C4-2B (cell line): ENCODE measurements around the gene PIK3C2G.
"Not testable (repeated sequence)": the region's sequence is repeated elsewhere in the genome, so short reads cannot be mapped to it uniquely, and the experiment has no call there.

ENCODE experiments used
- H3K27ac ChIP-seq: fragments of 450-650 bp; 2 replicates; pipeline ENCODE4 v1.5.1; 2017
- ZFX ChIP-seq: fragments of 450-650 bp; IDR thresholded peaks from 2 replicates; pipeline ENCODE4 v1.6.1; 2017
- TF ChIP-seq, protein P1 (sequence below): fragments of 450-650 bp; conservative IDR thresholded peaks from 2 replicates; pipeline ENCODE4 v1.5.1; 2017; ENCODE audit warnings: mild to moderate bottlenecking

Gene PIK3C2G

DNA sequence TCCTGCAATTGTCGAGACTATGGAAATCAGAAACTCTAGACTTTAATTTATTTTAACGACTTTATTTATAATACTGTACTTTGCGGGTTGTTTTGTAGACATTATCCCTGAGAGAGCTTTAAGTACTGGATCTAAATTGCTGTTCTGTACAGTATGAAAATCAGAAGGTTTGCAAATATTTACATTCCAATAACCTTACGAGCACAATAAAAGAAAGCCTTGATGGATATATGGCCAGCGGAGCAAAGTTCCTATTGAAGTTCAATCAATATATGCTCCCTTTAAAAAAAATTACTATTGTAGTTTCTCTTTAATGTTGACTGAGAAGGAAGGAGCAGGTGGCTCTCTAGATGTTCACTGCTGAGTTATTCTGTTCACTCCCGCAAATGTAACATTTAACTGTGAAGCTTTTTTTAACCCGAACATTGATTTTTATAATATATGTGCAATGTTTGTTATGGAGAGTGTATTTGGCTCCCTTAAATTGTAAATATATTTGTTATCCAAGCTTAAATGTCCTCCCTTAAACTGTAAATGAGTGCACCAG, 241.2 kb downstream of the PIK3C2G start:
- H3K27ac ChIP-seq, result no peak overlapping the region
- TF ChIP-seq, protein P1, sequence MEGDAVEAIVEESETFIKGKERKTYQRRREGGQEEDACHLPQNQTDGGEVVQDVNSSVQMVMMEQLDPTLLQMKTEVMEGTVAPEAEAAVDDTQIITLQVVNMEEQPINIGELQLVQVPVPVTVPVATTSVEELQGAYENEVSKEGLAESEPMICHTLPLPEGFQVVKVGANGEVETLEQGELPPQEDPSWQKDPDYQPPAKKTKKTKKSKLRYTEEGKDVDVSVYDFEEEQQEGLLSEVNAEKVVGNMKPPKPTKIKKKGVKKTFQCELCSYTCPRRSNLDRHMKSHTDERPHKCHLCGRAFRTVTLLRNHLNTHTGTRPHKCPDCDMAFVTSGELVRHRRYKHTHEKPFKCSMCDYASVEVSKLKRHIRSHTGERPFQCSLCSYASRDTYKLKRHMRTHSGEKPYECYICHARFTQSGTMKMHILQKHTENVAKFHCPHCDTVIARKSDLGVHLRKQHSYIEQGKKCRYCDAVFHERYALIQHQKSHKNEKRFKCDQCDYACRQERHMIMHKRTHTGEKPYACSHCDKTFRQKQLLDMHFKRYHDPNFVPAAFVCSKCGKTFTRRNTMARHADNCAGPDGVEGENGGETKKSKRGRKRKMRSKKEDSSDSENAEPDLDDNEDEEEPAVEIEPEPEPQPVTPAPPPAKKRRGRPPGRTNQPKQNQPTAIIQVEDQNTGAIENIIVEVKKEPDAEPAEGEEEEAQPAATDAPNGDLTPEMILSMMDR, result no peak
- TF ChIP-seq ZFX, result no peak

DNA sequence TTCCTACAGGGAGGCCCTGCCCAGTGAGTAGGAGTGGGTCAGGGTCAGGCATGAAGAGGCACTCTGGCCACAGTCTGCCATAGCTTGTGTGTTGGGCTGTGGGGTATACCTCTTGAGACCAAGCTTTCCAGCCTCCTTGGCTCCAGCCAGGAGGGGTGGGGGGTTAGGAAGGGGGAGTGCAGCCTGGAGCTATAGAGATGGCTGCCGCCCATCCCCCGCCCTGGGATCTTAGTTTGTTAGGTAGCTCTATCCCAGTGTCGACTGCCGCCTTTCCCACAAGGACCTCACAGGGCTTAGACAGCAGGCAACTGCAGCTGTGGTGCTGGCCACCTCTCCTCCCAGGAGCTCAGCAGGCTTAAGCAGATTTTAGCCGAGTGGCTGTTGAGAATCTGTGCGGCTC, 260.1 kb downstream of the PIK3C2G start:
- H3K27ac ChIP-seq, result no peak overlapping the region
- no peak for TF ChIP-seq ZFX
- TF ChIP-seq, protein P1, result no peak

DNA sequence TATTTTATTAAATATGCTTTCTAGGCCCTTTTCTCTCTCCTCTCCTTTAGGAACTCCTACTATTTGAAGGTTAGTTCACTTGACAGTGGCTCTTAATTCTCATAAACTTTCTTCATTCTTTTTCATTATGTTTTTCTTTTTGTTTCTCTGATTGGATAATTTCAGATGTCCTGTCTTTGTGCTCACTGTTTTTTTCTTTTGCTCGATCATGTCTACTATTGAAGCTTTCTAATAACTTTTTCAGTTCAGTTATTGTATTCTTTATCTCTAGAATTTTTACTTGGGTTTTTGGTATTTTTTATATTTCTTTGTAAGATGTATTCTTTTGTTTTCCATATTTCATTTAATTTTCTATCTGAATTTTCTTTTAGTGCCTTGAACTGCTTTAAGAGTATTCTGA, 261.5 kb downstream of the PIK3C2G start:
- no peak overlapping the region for H3K27ac ChIP-seq
- no peak for TF ChIP-seq ZFX
- TF ChIP-seq, protein P1, result no peak

DNA sequence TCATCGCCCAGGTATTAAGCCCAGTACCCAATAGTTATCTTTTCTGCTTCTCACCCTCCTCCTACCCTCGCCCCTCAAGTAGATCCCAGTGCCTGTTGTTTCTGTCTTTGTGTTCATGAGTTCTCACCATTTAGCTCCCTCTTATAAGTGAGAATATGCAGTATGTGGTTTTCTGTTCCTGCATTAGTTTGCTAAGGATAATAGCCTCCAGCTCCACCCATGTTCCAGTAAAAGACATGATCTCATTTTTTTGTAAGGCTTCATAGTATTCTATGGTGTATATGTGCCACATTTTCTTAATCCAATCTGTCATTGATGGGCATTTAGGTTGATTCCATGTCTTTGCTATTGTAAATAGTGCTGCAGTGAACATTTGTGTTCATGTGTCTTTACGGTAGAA, 281.2 kb downstream of the PIK3C2G start:
- H3K27ac ChIP-seq, result not testable (repeated sequence)

DNA sequence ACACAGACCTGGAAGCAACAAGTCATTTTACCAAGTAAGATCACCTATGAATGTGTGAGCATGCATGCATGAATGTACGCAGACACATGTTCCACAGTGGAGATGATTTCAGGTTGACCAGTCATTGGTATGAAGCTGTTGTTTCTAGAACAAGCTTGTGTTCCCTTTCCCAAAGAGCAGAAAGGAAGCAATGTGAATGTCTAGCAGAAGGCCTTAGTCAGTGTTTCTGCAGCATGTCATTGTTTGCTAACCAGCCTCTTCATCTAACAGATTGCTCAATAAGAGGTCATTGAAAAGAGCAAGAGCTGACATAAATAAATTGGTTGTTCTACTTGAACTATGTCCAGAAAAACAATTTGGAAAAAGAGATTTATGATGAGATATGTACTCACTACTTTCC, 285.1 kb downstream of the PIK3C2G start:
- TF ChIP-seq ZFX, result no peak
- TF ChIP-seq, protein P1, result no peak
- H3K27ac ChIP-seq, result no peak overlapping the region

DNA sequence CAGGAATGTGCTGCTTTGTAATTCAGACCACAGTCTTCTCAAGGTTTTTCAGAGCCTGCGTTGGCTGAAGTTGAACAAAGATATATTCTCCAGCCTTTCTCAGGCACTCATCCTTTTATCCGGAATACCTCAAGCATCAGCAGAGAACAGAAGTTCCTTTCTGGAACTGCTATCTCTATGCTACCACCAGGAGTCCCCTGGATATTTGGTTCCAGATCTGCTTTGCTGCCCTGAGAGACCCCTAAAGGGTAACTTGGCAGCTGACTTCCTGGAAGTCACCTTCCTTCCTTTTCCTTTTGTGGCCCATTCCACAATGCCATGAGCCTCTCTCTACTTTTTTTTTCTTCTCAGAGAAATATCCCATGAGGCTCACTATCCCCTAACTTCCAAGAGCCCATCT, 288.3 kb downstream of the PIK3C2G start:
- TF ChIP-seq, protein P1, result no peak
- no peak for TF ChIP-seq ZFX
- no peak overlapping the region for H3K27ac ChIP-seq

DNA sequence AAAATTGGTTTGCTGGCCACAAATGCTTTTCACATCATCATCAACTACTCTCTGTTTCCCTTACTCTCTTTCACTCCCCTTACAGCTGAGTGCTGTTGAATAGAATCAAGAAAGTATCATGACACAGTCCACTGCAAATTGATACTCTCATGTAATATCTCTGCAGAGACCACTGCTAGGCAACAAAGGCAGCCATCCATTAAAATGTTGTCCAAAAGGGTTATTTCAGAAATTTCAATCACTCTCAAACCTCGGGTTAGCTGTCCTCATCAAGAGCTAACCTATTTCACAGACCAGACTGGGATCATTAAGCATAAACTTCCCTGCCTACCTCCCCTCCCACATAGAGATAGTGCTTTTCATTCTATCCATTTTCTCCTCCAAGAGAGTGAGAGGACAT, 289.8 kb downstream of the PIK3C2G start:
- TF ChIP-seq ZFX, result no peak
- TF ChIP-seq, protein P1, result no peak
- H3K27ac ChIP-seq, result no peak overlapping the region

DNA sequence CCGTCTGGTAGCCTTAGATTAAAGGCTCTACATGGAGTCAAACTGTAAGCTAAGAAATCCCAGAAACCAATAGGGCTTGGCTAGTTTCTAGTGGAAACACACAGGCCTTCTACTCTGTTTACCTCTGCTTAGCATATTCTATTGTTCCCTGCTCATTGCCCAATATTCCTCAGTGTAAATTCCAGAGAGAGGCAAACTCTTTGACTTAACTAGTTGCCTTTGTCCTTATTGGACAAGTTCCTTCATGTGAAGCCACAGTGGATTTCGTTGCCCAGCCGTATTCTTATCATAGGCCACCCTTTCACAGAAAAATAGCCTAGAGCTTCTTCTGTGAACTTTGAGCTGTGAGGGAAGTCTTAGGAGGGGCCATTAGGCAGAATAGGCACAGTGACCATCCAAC, 290.4 kb downstream of the PIK3C2G start:
- TF ChIP-seq, protein P1, result no peak
- no peak for TF ChIP-seq ZFX
- no peak overlapping the region for H3K27ac ChIP-seq
